ENCODE results near the gene MIGA2.

MIGA2 gene

GRCh38 chr9:129074106-129074505, 37.7 kb downstream of the MIGA2 start:
- no peak for DNase-seq (ENCODE audit: low spot score)

DNA sequence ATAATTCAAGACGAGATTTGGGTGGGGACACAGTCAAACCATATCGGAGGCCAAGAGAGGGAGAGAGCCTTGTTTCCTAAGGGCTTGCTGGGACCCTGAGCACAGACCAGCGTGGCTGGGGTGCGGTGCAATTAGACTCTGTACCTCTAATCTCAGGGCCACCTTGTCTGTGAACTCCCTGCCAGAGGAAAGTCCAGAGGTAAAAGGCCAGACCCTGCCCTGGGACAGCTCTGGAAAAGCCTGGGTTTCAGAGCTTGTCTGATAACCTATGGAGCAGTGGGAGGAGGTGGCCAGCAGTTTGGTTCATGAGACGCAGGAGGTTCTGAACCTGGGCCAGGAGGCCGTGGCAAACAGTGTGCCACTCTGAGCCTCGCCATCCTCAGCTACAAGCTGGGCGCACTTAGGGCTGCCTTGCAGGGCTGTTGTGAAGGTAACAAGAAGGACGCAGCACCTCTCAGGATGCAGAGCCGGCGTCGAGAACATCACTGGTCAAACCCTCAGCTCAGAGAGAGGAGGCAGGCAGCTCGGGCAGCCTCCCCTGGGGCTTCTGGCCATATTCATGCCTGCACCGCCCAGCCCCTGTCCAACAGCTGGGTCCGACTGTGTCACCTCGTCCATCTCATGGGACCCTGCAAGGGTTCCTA, 39.7 kb downstream of the MIGA2 start:
- DNase-seq (ENCODE audit: low spot score): no peak

DNA sequence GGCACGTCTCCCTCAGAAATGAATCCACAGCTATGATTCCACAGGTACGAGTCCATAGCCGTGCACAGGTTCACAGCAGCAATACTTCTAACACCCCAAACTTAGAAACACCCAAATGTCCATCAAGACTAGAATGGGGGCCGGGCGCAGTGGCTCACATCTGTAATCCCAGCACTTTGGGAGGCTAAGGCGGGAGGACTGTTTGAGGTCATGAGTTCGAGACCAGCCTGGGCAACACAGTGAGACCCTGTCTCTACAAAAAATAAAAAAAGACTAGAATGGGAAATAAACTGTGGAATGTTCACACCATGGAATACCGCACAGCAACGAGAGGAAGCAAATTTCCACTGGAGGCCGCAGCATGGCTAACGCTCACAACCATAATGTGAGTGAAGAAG, 40.2 kb downstream of the MIGA2 start:
- DNase-seq (ENCODE audit: low spot score): no peak

GRCh38 chr9:129077236-129077635, 40.8 kb downstream of the MIGA2 start:
- no peak for DNase-seq (ENCODE audit: low spot score)

DNA sequence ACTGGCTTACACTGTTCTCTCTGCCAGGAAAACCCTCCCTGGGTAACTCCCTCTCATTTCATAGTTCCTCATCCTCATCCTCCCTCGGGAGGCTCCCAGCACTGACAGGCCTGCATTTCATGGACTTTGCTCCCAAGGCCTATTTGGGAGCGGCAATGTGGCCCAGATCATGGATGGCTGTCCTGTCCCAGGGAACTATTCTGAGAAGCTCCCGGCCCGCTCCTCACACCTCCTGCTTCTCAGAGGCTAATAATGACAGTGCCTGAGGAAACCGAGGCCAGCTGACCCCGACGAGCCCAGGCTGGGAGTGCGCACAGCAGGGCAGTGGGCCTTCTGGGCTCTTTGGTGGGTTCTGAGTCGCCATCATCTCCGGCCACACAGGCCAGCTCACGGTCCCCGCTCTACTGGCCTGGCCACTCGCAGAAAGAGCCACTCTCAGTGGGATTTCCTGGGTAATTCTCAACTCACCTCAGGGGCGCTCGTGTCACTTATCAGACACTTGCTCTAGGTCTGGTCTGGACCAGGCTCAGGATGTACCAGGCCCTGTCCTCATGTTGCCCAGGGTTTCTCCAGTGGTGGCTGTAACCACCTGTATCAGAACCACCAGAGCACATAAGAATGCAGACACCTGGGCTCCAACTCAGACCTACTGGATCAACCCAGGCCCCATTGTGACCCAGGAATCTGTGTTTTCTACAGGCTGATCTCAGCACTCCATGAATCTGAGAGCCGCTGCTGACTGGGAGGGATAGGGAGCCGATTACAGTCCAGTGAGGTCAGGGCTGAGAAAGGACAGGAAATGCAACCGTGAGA, 42.5 kb downstream of the MIGA2 start:
- DNase-seq (ENCODE audit: low spot score): no peak

DNA sequence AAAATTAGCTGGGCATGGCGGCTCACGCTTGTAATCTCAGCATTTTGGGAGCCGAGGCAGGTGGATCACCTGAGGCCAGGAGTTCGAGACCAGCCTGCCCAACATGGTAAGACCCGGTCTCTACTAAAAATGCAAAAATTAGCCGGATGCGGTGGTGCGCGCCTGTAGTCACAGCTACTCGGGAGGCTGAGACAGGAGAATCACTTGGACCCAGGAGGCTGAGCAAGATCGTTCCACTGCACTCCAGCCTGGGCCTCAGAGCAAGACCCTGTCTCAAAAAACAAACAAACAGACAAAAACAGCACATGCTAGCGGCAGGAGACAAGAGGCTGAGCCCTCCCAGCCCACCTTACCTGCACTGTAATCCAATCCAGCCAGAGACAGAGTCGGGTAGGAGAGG, 43.4 kb downstream of the MIGA2 start:
- DNase-seq (ENCODE audit: low spot score): no peak

- DNase-seq (ENCODE audit: low spot score): no peak
Observed at GRCh38 chr9:129080298-129080600, 43.8 kb downstream of the MIGA2 start.

GRCh38 chr9:129080601-129081387, 44.4 kb downstream of the MIGA2 start, which contains the start of gene DOLPP1:
DOLPP1 (plus strand) TSS chr9:129081111; CDS start chr9:129081132, 21 bp downstream.
- DNase-seq (ENCODE audit: low spot score): peak; percentile 99

DNA sequence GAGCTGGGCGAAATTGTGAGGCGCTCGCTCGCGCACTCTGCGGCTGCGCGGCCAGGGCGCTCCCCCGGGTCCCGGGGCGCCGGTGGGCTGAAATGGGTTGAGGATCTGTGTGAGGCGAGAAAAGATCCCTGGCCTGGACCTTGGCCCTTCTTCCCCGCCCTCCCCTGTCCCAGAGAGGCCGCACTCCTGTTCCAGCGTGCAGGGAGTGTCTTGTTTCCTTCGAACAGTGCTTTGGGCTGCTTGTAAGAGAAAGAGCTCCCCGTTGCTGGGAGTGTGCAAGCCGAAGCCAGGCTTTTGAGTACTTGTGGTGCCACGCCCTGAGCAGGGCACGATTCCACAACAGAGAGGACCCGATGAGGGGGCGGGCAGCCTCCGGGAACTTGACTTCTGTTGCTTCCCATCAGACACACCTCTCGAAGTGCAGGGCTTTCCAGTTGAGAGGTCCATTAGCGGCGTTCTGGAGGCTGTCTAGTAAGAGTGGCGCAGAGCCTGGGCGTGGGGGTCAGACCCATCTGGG, 45.0 kb downstream of the MIGA2 start:
- DNase-seq (ENCODE audit: low spot score): no peak

GRCh38 chr9:129084087-129084486, 47.7 kb downstream of the MIGA2 start:
- no peak for DNase-seq (ENCODE audit: low spot score)

DNA sequence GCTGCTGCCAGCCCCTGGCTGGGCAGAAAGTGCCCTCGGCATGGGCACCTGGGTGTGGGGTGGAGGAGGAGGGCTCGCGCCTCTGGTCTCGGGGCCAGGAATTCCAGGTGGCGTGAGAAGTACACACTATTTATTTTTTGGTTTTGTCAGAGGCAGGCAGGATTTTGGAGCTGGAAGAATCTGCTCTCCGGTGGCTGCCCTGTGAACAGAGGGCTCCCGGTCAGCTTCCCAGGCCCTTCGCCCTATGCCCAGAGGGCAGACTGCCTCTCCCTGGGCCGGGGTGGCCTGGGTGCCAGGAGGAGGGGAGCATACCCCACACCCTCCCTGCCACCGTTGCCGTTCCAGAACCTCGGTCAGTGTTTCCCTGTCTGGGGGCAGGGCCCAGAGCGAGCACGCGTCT, 52.8 kb downstream of the MIGA2 start:
- DNase-seq (ENCODE audit: low spot score): no peak

DNA sequence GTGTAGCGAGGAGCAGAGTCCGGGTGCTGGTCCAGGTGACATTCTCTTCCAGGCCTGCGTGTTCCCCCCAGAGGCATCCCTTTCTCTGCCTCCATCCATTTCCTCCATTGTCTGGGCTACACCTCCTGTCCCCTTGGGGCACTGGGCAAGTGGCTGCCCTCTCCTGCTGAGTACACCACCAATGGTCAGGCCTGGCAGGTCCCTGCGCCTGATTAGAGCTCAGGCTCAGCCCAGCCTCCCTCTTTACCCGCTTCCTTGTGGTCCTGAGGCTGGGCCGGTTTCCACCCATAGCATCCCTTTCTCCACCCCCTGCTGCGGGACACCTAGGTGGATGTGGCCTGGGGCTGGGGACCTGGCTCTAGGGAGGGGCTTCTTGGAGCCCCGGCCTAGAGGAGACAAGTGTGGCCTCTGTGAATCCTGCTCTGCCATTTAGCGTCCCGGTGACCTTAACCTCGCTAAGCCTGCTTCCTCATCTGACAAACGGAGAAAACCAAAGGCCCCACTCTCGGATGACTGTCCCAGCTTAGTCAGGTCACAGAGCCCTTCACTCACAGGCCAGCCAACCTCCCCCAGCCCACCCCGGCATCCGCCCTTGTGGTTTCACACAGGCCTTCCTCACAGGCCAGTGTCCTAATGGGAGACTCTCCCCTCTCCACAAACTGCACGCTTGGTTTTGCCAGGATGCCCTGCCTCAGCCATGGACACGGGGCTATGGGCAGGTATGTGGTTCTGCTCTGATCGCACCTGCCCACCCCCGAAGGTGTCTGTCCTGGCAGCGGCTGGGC, 57.4 kb downstream of the MIGA2 start:
- DNase-seq (ENCODE audit: low spot score): no peak

GRCh38 chr9:129094387-129095169, 58.2 kb downstream of the MIGA2 start:
- no peak for DNase-seq (ENCODE audit: low spot score)

GRCh38 chr9:129095170-129095667, 58.8 kb downstream of the MIGA2 start:
- DNase-seq (ENCODE audit: low spot score): no peak

GRCh38 chr9:129095908-129096307, 59.5 kb downstream of the MIGA2 start:
- no peak for DNase-seq (ENCODE audit: low spot score)

- no peak for DNase-seq (ENCODE audit: low spot score)
Observed at GRCh38 chr9:129097671-129098306, 61.4 kb downstream of the MIGA2 start.

GRCh38 chr9:129098328-129098727, 61.9 kb downstream of the MIGA2 start:
- no peak for DNase-seq (ENCODE audit: low spot score)

DNA sequence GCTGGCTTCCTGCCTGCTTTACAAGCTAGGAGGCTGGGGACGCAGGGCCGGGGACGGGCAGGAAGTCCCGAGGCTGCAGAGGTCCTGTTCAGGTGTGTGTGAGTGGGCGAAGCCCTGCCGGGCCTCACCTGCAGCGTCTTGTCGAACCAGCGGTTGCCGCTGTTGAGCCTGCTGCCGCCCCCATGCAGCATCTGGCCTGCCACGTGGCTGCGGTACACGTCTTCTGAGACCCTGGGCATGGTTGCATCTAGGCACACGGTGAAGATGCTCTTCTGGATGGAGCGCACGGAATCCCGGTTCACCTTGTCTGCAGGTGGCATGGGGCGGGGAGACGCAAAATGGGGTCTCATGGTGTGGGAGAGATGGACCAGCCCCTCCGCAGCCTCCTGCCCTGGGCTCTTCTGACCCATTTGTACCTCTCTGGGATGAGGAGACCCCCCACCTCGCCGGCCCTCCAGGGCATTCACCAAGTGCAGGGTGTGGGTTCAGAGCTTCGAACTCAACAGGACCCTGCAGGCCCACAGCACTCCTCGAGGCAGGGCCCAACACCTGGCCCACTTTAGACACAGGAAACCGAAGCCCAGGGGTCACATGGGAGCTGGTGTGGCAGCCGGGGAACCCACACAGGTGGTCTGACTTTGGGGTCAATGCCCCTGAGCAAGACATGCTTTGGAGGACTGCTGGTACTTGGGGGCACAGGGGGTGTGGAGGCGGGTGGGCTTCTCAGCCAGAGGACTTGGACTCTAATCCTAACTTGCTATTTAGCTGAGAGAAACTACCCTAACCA, 64.2 kb downstream of the MIGA2 start:
- no peak for DNase-seq (ENCODE audit: low spot score)

DNA sequence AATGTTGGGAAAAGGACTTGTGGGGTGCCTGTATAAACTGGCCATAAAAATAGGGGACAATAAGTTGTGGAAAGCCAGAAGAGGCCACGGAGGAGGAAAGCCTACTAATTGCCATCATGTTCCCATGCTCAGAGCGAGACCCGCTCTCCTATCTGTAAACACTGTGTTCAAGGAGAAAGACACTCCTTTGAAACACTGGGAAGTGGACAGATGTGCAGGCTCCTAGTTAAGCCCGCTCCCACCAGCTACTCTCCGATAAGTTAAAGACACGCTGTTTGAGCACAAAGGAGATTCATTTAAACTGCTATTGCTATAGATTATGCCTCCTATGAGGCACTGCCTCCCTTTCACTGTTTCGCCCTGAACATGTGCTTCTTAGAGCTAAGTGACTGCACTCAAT, 64.9 kb downstream of the MIGA2 start:
- no peak for DNase-seq (ENCODE audit: low spot score)

GRCh38 chr9:129102095-129102525, 65.7 kb downstream of the MIGA2 start:
- DNase-seq (ENCODE audit: low spot score): no peak

Measured in pons (tissue), 1 donor.